GM12801 (cell line): ENCODE data around the gene RPS27A.

Source experiments
- CTCF ChIP-seq: IDR thresholded peaks from one replicate; pipeline ENCODE4 v1.5.1; 2011; ENCODE audit warnings: control low read depth; ENCODE audit not compliant: insufficient read length; ENCODE audit errors: extremely low read depth

RPS27A gene

GRCh38 chr2:55233658-55233940, 1.1 kb downstream of the RPS27A start:
- no peak for TF ChIP-seq CTCF

DNA sequence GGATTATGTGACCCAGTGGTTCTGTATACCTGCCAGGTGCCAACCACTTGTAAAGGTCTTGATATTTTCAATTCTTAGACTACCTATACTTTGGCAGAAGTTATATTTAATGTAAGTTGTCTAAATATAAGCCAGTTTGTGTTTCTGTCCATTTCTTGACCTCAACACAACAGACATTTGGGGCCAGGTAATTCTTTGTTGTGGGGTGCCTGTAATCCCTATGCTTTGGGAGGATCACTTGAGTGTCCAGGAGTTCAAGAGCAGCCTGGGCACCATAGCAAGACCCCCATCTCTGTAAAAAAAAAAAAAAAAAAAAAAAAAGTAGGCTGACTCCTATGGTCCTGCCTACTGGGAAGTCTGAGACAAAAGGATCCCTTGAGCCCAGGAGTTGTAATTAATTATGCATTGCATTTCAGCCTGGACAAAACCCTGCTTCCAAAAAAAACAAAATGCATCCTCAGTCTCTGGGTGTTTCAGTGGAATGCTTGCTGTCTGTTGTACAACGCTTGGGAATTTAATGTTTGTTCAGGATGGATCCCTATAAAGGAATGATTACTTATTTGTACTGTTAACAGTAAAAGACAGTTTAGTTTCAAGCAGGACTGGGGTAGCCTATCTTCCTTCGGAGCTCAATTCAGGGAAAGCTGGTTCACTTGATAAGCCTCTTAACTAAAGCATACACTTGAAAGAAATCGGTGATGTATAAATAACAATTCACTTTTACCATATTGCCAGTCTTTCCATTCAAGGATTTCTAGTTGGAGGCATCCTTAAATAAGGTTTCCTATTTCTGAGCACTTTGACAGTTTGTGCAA, 3.4 kb downstream of the RPS27A start:
- no peak for TF ChIP-seq CTCF

DNA sequence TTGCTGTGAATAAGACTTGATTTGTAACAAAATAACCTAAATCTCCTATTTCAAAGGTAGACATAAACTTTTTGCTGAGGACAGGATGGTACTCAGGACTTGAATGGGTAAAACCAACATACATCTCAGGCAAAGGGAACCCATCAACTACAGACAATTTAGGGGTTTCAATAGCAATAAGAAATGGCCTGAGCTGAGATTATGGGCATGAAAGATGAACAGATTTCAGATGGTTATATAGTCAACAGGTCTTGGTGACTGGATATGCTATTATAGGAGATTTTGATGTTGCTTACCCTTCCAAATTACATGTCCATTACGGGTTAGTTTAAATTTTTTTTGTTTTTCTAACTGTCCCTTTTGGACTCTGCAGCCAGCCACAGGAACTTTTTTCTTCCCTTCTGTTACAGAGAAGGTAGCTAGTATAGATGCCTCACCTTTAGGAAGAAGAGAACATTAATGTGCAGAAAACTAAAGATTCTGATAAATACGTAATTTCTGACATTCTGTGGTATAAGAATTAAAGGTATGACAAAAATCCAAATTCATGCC, 4.6 kb downstream of the RPS27A start:
- TF ChIP-seq CTCF: no peak

GRCh38 chr2:55239656-55240222, 7.3 kb downstream of the RPS27A start:
- no peak for TF ChIP-seq CTCF

GRCh38 chr2:55242617-55243016, 10.1 kb downstream of the RPS27A start:
- TF ChIP-seq CTCF: no peak

DNA sequence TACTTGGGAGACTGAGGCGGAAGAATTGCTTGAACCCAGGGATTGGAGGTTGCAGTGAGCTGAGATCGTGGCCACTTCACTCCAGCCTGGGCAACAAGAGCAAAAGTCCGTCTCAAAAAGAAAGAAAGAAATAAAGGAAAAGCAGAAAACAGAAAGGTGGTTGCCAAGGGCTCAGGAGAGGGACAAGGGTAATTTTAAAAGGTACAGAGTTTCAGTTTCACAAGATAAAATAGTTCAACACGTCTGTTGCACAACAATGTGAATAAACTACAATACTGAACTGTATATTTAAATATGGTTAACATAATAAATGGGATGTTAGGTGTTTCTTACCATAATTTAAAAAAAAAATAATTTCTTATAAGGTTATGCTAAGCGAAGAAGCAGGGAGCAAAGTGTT, 12.9 kb downstream of the RPS27A start:
- TF ChIP-seq CTCF: no peak

DNA sequence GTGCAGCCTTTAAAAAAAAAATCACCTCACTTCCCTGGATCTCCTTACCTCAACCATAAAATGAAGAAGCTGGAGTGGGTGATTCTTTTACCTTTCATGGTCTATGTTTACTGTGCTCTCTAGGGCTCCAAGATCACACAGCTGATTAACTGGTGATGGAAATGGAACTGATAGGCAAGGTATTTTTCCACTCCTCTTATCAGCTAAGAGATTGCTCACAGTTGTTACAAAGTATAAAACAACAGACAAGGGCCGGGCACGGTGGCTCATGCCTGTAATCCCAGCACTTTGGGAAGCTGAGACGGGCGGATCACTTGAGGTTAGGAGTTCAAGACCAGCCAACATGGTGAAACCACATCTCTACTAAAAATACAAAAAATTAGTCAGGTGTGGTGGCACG, 14.5 kb downstream of the RPS27A start:
- no peak for TF ChIP-seq CTCF
